ENCODE data around the gene NHS.

The NHS gene

GRCh38 chrX:17374619-17375366 is at the start of gene NHS:
TSS of gene NHS (plus strand) at chrX:17375200. CDS start at chrX:17375758, 558 bp downstream.
- Histone ChIP-seq H3K27me3 (ENCODE audit: control insufficient read depth in 1 of 2, insufficient read depth in 2 of 2, low read length in 2 of 2) (no peaks in the 10 kb centered on the region), H3K4me1 (ENCODE audit: control insufficient read depth in 1 of 2, insufficient read depth in 2 of 2, low read length in 2 of 2) (peaks cover 0 to 4% of the 10 kb centered on the region in 2 donors), H3K9me3 (ENCODE audit: control insufficient read depth in 1 of 2, low read length in 2 of 2) (no peaks in the 10 kb centered on the region), H3K4me3 (ENCODE audit: low read depth in 1 of 2, low read length in 2 of 2) (peak within 1 kb of the TSS; percentile 62 to 66), H3K9ac (ENCODE audit: low read depth in 1 of 2, low read length in 2 of 2) (no peak within 1 kb of the TSS), H3K36me3 (ENCODE audit: control insufficient read depth in 1 of 2, insufficient read depth in 2 of 2, low read length in 2 of 2) (no peaks in the 10 kb centered on the region), H3K27ac (ENCODE audit: low read depth, low read length) (peak within 1 kb of the TSS; percentile 3)

DNA sequence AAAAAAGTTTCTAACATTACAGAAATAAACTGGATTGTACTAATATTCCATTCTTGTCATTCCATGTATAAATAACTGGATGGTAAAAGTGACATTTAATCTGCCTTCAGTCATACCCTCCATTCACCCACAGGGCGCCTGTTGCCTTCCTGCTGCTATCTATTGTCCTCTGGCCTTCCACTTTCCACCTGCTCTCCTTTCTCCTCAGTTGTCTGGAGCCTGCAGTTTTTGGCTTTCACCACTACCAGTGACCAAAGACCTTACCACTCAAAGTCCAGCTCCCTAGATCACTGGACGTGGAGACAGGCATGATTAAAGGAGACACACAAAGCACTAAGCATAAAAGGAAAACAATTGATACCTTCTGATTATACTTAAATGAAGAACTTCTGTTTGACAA is 46.2 kb upstream of the NHS start:
- H3K9ac ChIP-seq (ENCODE audit: low read depth in 1 of 2, low read length in 2 of 2), result no peak overlapping the region
- H3K9me3 ChIP-seq (ENCODE audit: control insufficient read depth in 1 of 2, low read length in 2 of 2), result no peaks in the 10 kb centered on the region
- H3K4me3 ChIP-seq (ENCODE audit: low read depth in 1 of 2, low read length in 2 of 2), result no peak overlapping the region
- no peaks in the 10 kb centered on the region for H3K36me3 ChIP-seq (ENCODE audit: control insufficient read depth in 1 of 2, insufficient read depth in 2 of 2, low read length in 2 of 2)
- H3K4me1 ChIP-seq (ENCODE audit: control insufficient read depth in 1 of 2, insufficient read depth in 2 of 2, low read length in 2 of 2), result no peaks in the 10 kb centered on the region
- H3K27ac ChIP-seq (ENCODE audit: low read depth, low read length), result no peak overlapping the region
- H3K27me3 ChIP-seq (ENCODE audit: control insufficient read depth in 1 of 2, insufficient read depth in 2 of 2, low read length in 2 of 2), result no peaks in the 10 kb centered on the region

DNA sequence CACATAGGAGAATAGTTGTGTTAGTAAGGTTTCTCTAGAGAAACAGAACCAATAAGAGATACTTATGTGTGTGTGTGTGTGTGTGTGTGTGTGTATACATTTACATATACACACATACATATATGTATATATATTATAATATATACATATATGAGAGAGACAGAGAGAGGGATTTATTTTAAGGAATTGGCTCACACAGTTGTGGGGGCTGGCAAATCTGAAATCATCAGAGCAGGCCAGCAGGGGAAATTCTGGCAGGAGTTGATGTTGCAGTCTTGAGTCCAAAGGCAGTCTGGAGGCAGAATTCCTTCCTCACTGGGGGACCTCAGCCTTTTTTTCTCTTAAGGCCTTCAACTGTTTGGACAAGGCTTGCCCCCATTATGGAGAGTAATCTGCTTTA is 38.6 kb upstream of the NHS start:
- no peaks in the 10 kb centered on the region for H3K36me3 ChIP-seq (ENCODE audit: control insufficient read depth in 1 of 2, insufficient read depth in 2 of 2, low read length in 2 of 2)
- no peaks in the 10 kb centered on the region for H3K27me3 ChIP-seq (ENCODE audit: control insufficient read depth in 1 of 2, insufficient read depth in 2 of 2, low read length in 2 of 2)
- H3K27ac ChIP-seq (ENCODE audit: low read depth, low read length), result no peak overlapping the region
- H3K4me1 ChIP-seq (ENCODE audit: control insufficient read depth in 1 of 2, insufficient read depth in 2 of 2, low read length in 2 of 2), result no peaks in the 10 kb centered on the region
- H3K9me3 ChIP-seq (ENCODE audit: control insufficient read depth in 1 of 2, low read length in 2 of 2), result no peaks in the 10 kb centered on the region
- no peak overlapping the region for H3K4me3 ChIP-seq (ENCODE audit: low read depth in 1 of 2, low read length in 2 of 2)
- no peak overlapping the region for H3K9ac ChIP-seq (ENCODE audit: low read depth in 1 of 2, low read length in 2 of 2)

DNA sequence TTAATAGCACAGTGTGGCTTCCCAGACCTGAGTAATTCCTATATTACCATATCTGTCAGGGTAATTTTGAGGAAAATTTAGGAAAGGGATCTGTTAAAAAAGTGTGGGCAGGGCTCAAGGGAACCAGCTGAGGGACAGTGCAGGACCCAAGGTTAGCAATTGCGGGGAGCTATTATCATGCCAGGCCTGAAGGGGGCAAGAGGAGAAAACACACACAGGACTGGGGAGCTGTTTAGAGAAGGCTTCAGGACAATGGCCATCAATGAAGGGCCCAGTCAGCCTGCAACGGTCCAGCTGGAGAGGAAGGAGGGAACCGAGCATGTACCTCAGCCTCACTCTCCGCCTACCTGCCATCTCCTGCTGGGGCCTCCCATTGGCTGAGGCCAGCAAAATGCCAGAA is 19.0 kb upstream of the NHS start:
- H3K27ac ChIP-seq (ENCODE audit: low read depth, low read length), result no peak overlapping the region
- H3K27me3 ChIP-seq (ENCODE audit: control insufficient read depth in 1 of 2, insufficient read depth in 2 of 2, low read length in 2 of 2), result no peaks in the 10 kb centered on the region
- no peaks in the 10 kb centered on the region for H3K36me3 ChIP-seq (ENCODE audit: control insufficient read depth in 1 of 2, insufficient read depth in 2 of 2, low read length in 2 of 2)

GRCh38 chrX:17359500-17359899 is 15.5 kb upstream of the NHS start:
- no peak overlapping the region for H3K27ac ChIP-seq (ENCODE audit: low read depth, low read length)
- H3K9me3 ChIP-seq (ENCODE audit: control insufficient read depth in 1 of 2, low read length in 2 of 2), result no peaks in the 10 kb centered on the region
- no peak overlapping the region for H3K4me3 ChIP-seq (ENCODE audit: low read depth in 1 of 2, low read length in 2 of 2)
- H3K4me1 ChIP-seq (ENCODE audit: control insufficient read depth in 1 of 2, insufficient read depth in 2 of 2, low read length in 2 of 2), result no peaks in the 10 kb centered on the region
- H3K27me3 ChIP-seq (ENCODE audit: control insufficient read depth in 1 of 2, insufficient read depth in 2 of 2, low read length in 2 of 2), result no peaks in the 10 kb centered on the region
- no peak overlapping the region for H3K9ac ChIP-seq (ENCODE audit: low read depth in 1 of 2, low read length in 2 of 2)
- H3K36me3 ChIP-seq (ENCODE audit: control insufficient read depth in 1 of 2, insufficient read depth in 2 of 2, low read length in 2 of 2), result no peaks in the 10 kb centered on the region

More for the DNA sequence above, 19.0 kb upstream of the NHS start:
- H3K4me3 ChIP-seq (ENCODE audit: low read depth in 1 of 2, low read length in 2 of 2), result no peak overlapping the region
- no peaks in the 10 kb centered on the region for H3K9me3 ChIP-seq (ENCODE audit: control insufficient read depth in 1 of 2, low read length in 2 of 2)
- no peaks in the 10 kb centered on the region for H3K4me1 ChIP-seq (ENCODE audit: control insufficient read depth in 1 of 2, insufficient read depth in 2 of 2, low read length in 2 of 2)
- no peak overlapping the region for H3K9ac ChIP-seq (ENCODE audit: low read depth in 1 of 2, low read length in 2 of 2)

DNA sequence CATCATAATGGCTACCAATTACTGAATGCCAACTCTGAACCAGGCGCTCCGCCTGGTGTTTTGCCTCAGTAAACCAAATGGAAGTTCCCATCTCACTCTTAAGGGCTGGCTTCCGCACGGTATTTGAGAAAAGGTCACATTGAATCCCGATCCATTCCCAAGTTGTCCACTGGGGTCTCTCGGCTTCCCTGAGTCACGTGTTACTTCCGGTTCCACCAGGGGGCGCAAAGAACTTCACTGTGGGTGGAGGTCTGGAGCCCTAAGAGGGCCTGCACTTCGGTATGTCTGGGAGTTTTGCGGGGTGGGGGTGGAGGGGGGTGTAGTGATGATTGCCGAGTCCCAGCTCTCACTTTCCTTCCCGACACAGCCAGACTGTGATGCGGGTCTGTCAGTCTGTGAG is 13.4 kb upstream of the NHS start:
- no peak overlapping the region for H3K9ac ChIP-seq (ENCODE audit: low read depth in 1 of 2, low read length in 2 of 2)
- no peaks in the 10 kb centered on the region for H3K9me3 ChIP-seq (ENCODE audit: control insufficient read depth in 1 of 2, low read length in 2 of 2)
- H3K27ac ChIP-seq (ENCODE audit: low read depth, low read length), result no peak overlapping the region

DNA sequence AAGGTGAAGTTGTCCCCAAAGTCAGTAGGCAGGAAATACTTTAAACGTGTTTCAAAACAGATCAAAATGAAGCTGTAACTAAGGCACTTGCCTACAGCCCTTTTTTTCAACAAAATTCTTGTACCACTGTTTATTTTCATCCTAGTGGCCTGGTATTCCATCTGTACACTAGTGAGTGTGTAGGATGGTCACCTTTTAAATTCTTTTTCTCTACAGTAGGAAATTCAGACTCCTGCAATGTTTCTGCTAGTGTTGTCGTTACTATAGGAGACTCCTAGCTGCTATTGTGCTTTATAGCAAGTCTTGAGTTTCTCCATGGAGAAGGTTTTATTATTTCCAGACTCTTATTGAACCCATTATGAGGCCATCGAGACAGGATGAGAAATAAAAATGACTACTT is 7.0 kb upstream of the NHS start:
- H3K9ac ChIP-seq (ENCODE audit: low read depth in 1 of 2, low read length in 2 of 2), result no peak overlapping the region
- no peaks in the 10 kb centered on the region for H3K9me3 ChIP-seq (ENCODE audit: control insufficient read depth in 1 of 2, low read length in 2 of 2)
- no peaks in the 10 kb centered on the region for H3K27me3 ChIP-seq (ENCODE audit: control insufficient read depth in 1 of 2, insufficient read depth in 2 of 2, low read length in 2 of 2)
- no peaks in the 10 kb centered on the region for H3K4me1 ChIP-seq (ENCODE audit: control insufficient read depth in 1 of 2, insufficient read depth in 2 of 2, low read length in 2 of 2)
- no peaks in the 10 kb centered on the region for H3K36me3 ChIP-seq (ENCODE audit: control insufficient read depth in 1 of 2, insufficient read depth in 2 of 2, low read length in 2 of 2)
- no peak overlapping the region for H3K4me3 ChIP-seq (ENCODE audit: low read depth in 1 of 2, low read length in 2 of 2)
- H3K27ac ChIP-seq (ENCODE audit: low read depth, low read length), result no peak overlapping the region

More for the DNA sequence above, 13.4 kb upstream of the NHS start:
- no peaks in the 10 kb centered on the region for H3K27me3 ChIP-seq (ENCODE audit: control insufficient read depth in 1 of 2, insufficient read depth in 2 of 2, low read length in 2 of 2)
- H3K4me3 ChIP-seq (ENCODE audit: low read depth in 1 of 2, low read length in 2 of 2), result no peak overlapping the region
- H3K36me3 ChIP-seq (ENCODE audit: control insufficient read depth in 1 of 2, insufficient read depth in 2 of 2, low read length in 2 of 2), result no peaks in the 10 kb centered on the region
- no peaks in the 10 kb centered on the region for H3K4me1 ChIP-seq (ENCODE audit: control insufficient read depth in 1 of 2, insufficient read depth in 2 of 2, low read length in 2 of 2)

- no peaks in the 10 kb centered on the region for H3K36me3 ChIP-seq (ENCODE audit: control insufficient read depth in 1 of 2, insufficient read depth in 2 of 2, low read length in 2 of 2)
- no peak overlapping the region for H3K27ac ChIP-seq (ENCODE audit: low read depth, low read length)
- H3K4me3 ChIP-seq (ENCODE audit: low read depth in 1 of 2, low read length in 2 of 2), result no peak overlapping the region
- H3K4me1 ChIP-seq (ENCODE audit: control insufficient read depth in 1 of 2, insufficient read depth in 2 of 2, low read length in 2 of 2), result no peaks in the 10 kb centered on the region
- no peak overlapping the region for H3K9ac ChIP-seq (ENCODE audit: low read depth in 1 of 2, low read length in 2 of 2)
- no peaks in the 10 kb centered on the region for H3K9me3 ChIP-seq (ENCODE audit: control insufficient read depth in 1 of 2, low read length in 2 of 2)
- no peaks in the 10 kb centered on the region for H3K27me3 ChIP-seq (ENCODE audit: control insufficient read depth in 1 of 2, insufficient read depth in 2 of 2, low read length in 2 of 2)
These were observed 5.7 kb upstream of the NHS start for GRCh38 chrX:17369309-17369708.

- no peak overlapping the region for H3K9ac ChIP-seq (ENCODE audit: low read depth in 1 of 2, low read length in 2 of 2)
- no peaks in the 10 kb centered on the region for H3K27me3 ChIP-seq (ENCODE audit: control insufficient read depth in 1 of 2, insufficient read depth in 2 of 2, low read length in 2 of 2)
- H3K9me3 ChIP-seq (ENCODE audit: control insufficient read depth in 1 of 2, low read length in 2 of 2), result no peaks in the 10 kb centered on the region
- no peak overlapping the region for H3K4me3 ChIP-seq (ENCODE audit: low read depth in 1 of 2, low read length in 2 of 2)
- no peaks in the 10 kb centered on the region for H3K4me1 ChIP-seq (ENCODE audit: control insufficient read depth in 1 of 2, insufficient read depth in 2 of 2, low read length in 2 of 2)
- H3K27ac ChIP-seq (ENCODE audit: low read depth, low read length), result no peak overlapping the region
- H3K36me3 ChIP-seq (ENCODE audit: control insufficient read depth in 1 of 2, insufficient read depth in 2 of 2, low read length in 2 of 2), result no peaks in the 10 kb centered on the region
These were observed 4.8 kb upstream of the NHS start for GRCh38 chrX:17370191-17370590.

DNA sequence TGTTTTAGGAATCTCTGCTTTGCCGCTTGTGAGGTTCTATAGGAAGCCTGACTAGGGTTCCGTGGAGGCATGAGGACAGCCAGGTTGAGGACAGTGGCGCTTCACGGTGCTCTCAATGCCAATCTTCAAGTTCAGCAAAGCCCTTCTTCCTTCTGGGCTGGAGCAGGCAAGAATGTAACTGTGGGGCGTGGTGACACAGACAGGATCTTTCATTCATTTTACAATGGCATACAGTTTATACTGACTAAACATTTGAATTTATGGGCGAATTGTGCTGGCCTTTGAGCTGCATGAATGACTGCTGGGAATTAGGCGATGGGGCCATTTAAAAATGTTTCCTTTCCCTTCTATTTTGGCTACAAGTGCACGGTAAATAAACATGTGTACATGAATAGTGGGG is 2.9 kb upstream of the NHS start:
- Histone ChIP-seq H3K9ac (ENCODE audit: low read depth in 1 of 2, low read length in 2 of 2) (no peak overlapping the region), H3K27ac (ENCODE audit: low read depth, low read length) (no peak overlapping the region), H3K27me3 (ENCODE audit: control insufficient read depth in 1 of 2, insufficient read depth in 2 of 2, low read length in 2 of 2) (no peaks in the 10 kb centered on the region), H3K9me3 (ENCODE audit: control insufficient read depth in 1 of 2, low read length in 2 of 2) (no peaks in the 10 kb centered on the region), H3K36me3 (ENCODE audit: control insufficient read depth in 1 of 2, insufficient read depth in 2 of 2, low read length in 2 of 2) (no peaks in the 10 kb centered on the region), H3K4me1 (ENCODE audit: control insufficient read depth in 1 of 2, insufficient read depth in 2 of 2, low read length in 2 of 2) (peaks cover 0 to 4% of the 10 kb centered on the region in 2 donors), H3K4me3 (ENCODE audit: low read depth in 1 of 2, low read length in 2 of 2) (no peak overlapping the region)
